Mesendoderm (in vitro differentiated cells): ENCODE data around the gene NRDC.

ENCODE experiments used
- DNase-seq: peaks from one replicate; pipeline ENCODE4 v3.0.0; 2013
- H2AK5ac ChIP-seq: 2 replicates; pipeline ENCODE4 v1.6.1; 2013; ENCODE audit warnings: low read length, inconsistent platforms
- H2BK120ac ChIP-seq: 2 replicates; pipeline ENCODE4 v1.6.1; 2013; ENCODE audit warnings: low read depth, mild to moderate bottlenecking, low read length, moderate library complexity, mixed read lengths
- H2BK15ac ChIP-seq: replicated peaks from 2 replicates; pipeline ENCODE4 v1.6.1; 2013; ENCODE audit warnings: low read depth, mild to moderate bottlenecking, moderate library complexity
- H2BK5ac ChIP-seq: 2 replicates; pipeline ENCODE4 v1.6.1; 2013; ENCODE audit warnings: low read length, inconsistent platforms
- H3K18ac ChIP-seq: 2 replicates; pipeline ENCODE4 v1.6.1; 2013; ENCODE audit warnings: mild to moderate bottlenecking, low read length, mixed read lengths
- H3K23ac ChIP-seq: one replicate; pipeline ENCODE4 v1.6.1; 2013; ENCODE audit warnings: low read length
- H3K27ac ChIP-seq: 2 replicates; pipeline ENCODE4 v1.5.1; 2013; ENCODE audit warnings: low read depth, mild to moderate bottlenecking, inconsistent platforms, low read length, moderate library complexity
- H3K27me3 ChIP-seq: 2 replicates; pipeline ENCODE4 v1.6.1; 2013; ENCODE audit warnings: low read length, control low read depth, mild to moderate bottlenecking, inconsistent platforms; ENCODE audit not compliant: insufficient read depth, poor library complexity
- H3K36me3 ChIP-seq: 2 replicates; pipeline ENCODE4 v1.6.1; 2013; ENCODE audit warnings: low read length, inconsistent platforms; ENCODE audit not compliant: control insufficient read depth, insufficient read depth
- H3K4ac ChIP-seq: one replicate; pipeline ENCODE4 v1.6.1; 2013; ENCODE audit warnings: low read depth, mild to moderate bottlenecking, low read length, moderate library complexity
- H3K4me1 ChIP-seq: 2 replicates; pipeline ENCODE4 v1.6.1; 2013; ENCODE audit warnings: low read depth, low read length, inconsistent platforms; ENCODE audit not compliant: control insufficient read depth
- H3K4me2 ChIP-seq: 2 replicates; pipeline ENCODE4 v1.6.1; 2013; ENCODE audit warnings: low read length
- H3K4me3 ChIP-seq: 2 replicates; pipeline ENCODE4 v1.5.1; 2013; ENCODE audit warnings: mild to moderate bottlenecking, low read length
- H3K56ac ChIP-seq: one replicate; pipeline ENCODE4 v1.6.1; 2013; ENCODE audit warnings: low read length
- H3K79me1 ChIP-seq: 2 replicates; pipeline ENCODE4 v1.6.1; 2013; ENCODE audit warnings: low read length, inconsistent platforms
- H3K79me2 ChIP-seq: 2 replicates; pipeline ENCODE4 v1.6.1; 2013; ENCODE audit warnings: mild to moderate bottlenecking, low read length; ENCODE audit not compliant: control insufficient read depth, insufficient read depth
- H3K9ac ChIP-seq: 2 replicates; pipeline ENCODE4 v1.6.1; 2013; ENCODE audit warnings: low read length, inconsistent platforms
- H4K5ac ChIP-seq: one replicate; pipeline ENCODE4 v1.6.1; 2013; ENCODE audit warnings: low read length
- H4K8ac ChIP-seq: one replicate; pipeline ENCODE4 v1.6.1; 2013; ENCODE audit warnings: low read depth, mild to moderate bottlenecking, control low read depth, low read length, moderate library complexity
- WGBS: extraction: QIAGEN DNeasy Blood & Tissue Kit; methylation state at CpG from one replicate; pipeline ENCODE4 v1.1.7; 2013; ENCODE audit warnings: low lambda C conversion rate, missing lambda C conversion rate; ENCODE audit not compliant: insufficient coverage; ENCODE audit errors: extremely low coverage; 5-methylcytosine and 5-hydroxymethylcytosine counted together

NRDC gene

DNA sequence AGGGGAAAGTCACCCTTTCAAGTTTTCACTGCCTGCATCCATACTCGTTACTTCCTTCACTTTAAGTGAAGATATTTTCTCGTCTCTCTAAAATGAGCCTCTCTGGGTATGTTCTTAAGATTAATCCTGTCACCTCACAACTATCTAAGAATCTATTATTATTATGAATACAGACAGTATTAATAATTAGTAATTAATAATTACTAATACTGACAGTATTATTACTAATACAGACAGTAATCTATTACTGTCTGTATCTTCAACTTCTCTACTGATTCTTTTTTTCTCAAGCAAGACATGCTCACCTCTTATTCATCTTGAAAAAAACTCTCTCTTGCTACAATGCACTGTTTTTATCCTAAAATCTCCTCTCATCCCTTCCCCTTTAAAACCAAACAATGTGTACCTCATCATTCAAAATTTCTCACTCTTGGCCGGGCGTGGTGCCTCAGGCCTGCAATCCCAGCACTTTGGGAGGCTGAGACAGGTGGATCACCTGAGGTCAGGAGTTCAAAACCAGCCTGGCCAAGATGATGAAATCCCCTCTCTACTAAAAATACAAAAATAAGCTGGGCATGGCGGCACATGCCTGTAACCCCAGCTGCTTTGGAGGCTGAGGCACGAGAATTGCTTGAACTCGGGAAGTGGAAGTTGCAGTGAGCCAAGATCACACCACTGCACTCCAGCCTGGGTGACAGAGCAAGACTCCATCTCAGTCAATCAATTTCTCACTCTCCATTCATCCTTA is 7.8 kb downstream of the NRDC start:
- Histone ChIP-seq H3K23ac (no peak overlapping the region), H3K27me3 (no peaks in the 10 kb centered on the region), H2AK5ac (no peak overlapping the region), H3K4me2 (no peak overlapping the region), H3K79me1 (peaks cover 9% of the 10 kb centered on the region), H3K18ac (no peak overlapping the region), H3K9ac (no peak overlapping the region), H3K4ac (no peak overlapping the region), H3K4me1 (no peaks in the 10 kb centered on the region), H4K5ac (no peak overlapping the region), H2BK5ac (no peak overlapping the region), H3K27ac (no peak overlapping the region), H3K36me3 (no peaks in the 10 kb centered on the region), H4K8ac (no peak overlapping the region), H2BK120ac (no peak overlapping the region), H2BK15ac (no peak overlapping the region), H3K79me2 (peaks cover 50% of the 10 kb centered on the region), H3K4me3 (no peak overlapping the region), H3K56ac (no peak overlapping the region)
- WGBS: no CpG with 5 or more reads among the region's 7 CpGs
- DNase-seq: no peak

DNA sequence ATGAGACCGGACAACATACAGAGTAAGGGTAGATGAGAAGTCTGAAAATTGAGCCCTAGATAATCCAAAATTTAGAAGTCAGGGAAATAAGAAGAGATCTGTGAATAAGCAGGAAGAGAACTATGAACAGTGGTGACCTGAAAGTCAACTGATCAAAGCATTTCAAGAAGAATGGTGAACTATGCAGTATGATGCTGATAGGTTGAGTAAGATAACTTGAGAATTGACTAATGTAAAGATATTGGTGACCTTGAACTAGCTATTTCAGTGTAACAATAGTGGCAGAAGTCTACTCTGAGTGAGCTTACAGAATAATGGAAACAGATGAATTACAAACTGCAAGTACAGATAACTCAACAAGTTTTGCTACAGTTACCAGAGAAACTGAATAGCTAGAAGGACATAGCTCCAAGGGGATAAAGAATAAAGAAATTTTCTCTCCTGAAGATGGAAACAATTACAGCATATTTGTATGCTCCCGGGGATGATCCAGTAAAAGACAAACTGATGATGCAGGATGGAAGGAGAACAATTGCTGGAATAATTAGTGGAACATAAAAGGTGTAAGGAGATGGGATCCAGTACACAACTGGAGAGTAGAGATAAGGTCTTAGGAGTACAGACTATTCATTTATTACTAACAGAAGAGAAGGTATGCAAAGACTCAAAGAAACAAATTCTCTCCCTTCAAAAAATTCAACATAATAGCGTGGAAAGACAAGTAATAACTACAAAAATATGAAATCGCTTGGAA is 10.9 kb downstream of the NRDC start:
- H2BK120ac ChIP-seq: no peak overlapping the region
- H3K18ac ChIP-seq: no peak overlapping the region
- no peak overlapping the region for H3K27ac ChIP-seq
- H3K4me2 ChIP-seq: no peak overlapping the region
- DNase-seq: no peak
- no peak overlapping the region for H3K4me3 ChIP-seq
- WGBS: no CpG with 5 or more reads among the region's 4 CpGs
- no peak overlapping the region for H4K8ac ChIP-seq
- no peak overlapping the region for H2BK15ac ChIP-seq
- H4K5ac ChIP-seq: no peak overlapping the region
- H3K56ac ChIP-seq: no peak overlapping the region
- no peaks in the 10 kb centered on the region for H3K27me3 ChIP-seq
- H3K9ac ChIP-seq: no peak overlapping the region
- H2BK5ac ChIP-seq: no peak overlapping the region
- H3K79me2 ChIP-seq: peaks cover 35% of the 10 kb centered on the region
- no peaks in the 10 kb centered on the region for H3K36me3 ChIP-seq
- no peak overlapping the region for H3K23ac ChIP-seq
- H2AK5ac ChIP-seq: no peak overlapping the region
- no peak overlapping the region for H3K4ac ChIP-seq
- no peaks in the 10 kb centered on the region for H3K4me1 ChIP-seq
- H3K79me1 ChIP-seq: peaks cover 9% of the 10 kb centered on the region

DNA sequence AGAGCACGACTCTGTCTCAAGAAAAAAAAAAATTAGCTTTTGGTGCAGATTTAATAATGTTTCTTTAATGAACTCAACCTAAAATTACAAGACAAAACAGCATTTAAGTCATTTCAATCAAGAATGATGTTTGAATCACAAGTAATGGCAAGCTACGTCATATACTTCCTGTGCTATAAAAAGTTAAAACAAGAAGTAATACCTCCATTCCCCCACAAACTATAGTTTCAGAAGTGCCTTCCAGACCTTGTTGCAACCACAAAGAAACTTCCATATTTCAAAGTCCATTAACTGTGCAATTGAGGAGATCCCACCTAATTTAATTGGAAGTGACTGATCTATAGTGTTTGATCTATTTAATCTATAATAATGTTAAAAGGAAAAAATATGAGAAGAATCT is 15.1 kb downstream of the NRDC start:
- no peaks in the 10 kb centered on the region for H3K36me3 ChIP-seq
- no peak overlapping the region for H3K56ac ChIP-seq
- no peak overlapping the region for H3K4me2 ChIP-seq
- H3K23ac ChIP-seq: no peak overlapping the region
- no peak overlapping the region for H2BK15ac ChIP-seq
- no peaks in the 10 kb centered on the region for H3K27me3 ChIP-seq
- no peak overlapping the region for H3K4ac ChIP-seq
- peaks cover 13% of the 10 kb centered on the region for H3K79me2 ChIP-seq
- peaks cover 7% of the 10 kb centered on the region for H3K79me1 ChIP-seq
- no peak overlapping the region for H2AK5ac ChIP-seq
- no peak overlapping the region for H2BK120ac ChIP-seq
- no peak for DNase-seq
- no peak overlapping the region for H3K9ac ChIP-seq
- WGBS: no CpG with 5 or more reads among the region's 2 CpGs
- H2BK5ac ChIP-seq: no peak overlapping the region
- no peak overlapping the region for H4K8ac ChIP-seq
- no peak overlapping the region for H3K4me3 ChIP-seq
- no peaks in the 10 kb centered on the region for H3K4me1 ChIP-seq
- no peak overlapping the region for H3K18ac ChIP-seq
- H3K27ac ChIP-seq: no peak overlapping the region
- no peak overlapping the region for H4K5ac ChIP-seq

DNA sequence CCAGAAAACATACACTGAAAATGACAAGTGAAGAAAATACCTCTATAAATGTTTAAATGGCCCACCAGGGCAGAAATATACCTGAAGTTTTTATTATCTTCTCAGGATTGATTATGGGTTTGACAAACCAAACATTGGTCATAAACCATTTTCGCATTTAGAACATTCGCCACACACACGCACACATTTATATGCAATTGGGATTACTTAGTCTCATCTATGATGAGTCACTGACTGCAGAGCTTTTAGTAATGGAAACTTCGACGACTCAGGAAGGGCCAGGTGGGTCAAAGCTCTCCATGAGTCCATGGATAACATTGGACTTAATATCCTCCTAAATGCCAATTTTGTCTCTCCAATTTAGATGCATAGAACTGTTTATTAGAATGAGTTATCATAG is 16.9 kb downstream of the NRDC start:
- Histone ChIP-seq H3K4me3 (no peak overlapping the region), H2BK15ac (no peak overlapping the region), H3K79me2 (peaks cover 4% of the 10 kb centered on the region), H3K56ac (no peak overlapping the region), H3K27ac (no peak overlapping the region), H3K4me2 (no peak overlapping the region), H4K8ac (no peak overlapping the region), H2BK5ac (no peak overlapping the region), H3K27me3 (no peaks in the 10 kb centered on the region), H3K18ac (no peak overlapping the region), H4K5ac (no peak overlapping the region), H3K36me3 (no peaks in the 10 kb centered on the region), H3K4ac (no peak overlapping the region), H2BK120ac (no peak overlapping the region), H3K4me1 (no peaks in the 10 kb centered on the region), H3K9ac (no peak overlapping the region), H3K23ac (no peak overlapping the region), H3K79me1 (peaks cover 9% of the 10 kb centered on the region), H2AK5ac (no peak overlapping the region)
- WGBS: no CpG with 5 or more reads among the region's 5 CpGs
- no peak for DNase-seq

DNA sequence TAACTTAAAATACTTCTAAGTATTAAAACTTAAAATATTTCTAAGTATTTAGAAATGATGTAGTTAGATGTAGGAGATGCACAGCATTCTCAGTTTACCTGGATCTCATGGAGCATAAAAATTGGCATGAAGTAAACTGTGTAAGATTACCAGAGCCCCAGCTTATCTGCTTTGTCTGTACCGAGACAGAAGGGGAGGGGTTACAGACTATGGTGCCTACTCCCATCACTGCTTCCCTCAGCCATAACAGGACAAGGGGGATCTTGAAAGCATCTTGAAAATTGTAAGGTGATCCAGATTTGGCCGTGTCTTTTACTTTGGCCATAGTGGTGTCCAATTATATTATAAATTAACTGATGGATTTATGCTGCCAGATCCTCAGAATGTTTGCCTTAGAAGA is 18.8 kb downstream of the NRDC start:
- H3K36me3 ChIP-seq: no peaks in the 10 kb centered on the region
- WGBS: no CpG with 5 or more reads among the region's 2 CpGs

More for the DNA sequence above, 18.8 kb downstream of the NRDC start:
- no peak overlapping the region for H3K27ac ChIP-seq
- H4K8ac ChIP-seq: no peak overlapping the region
- H3K4me3 ChIP-seq: no peak overlapping the region
- no peaks in the 10 kb centered on the region for H3K27me3 ChIP-seq
- H2BK120ac ChIP-seq: no peak overlapping the region
- H4K5ac ChIP-seq: no peak overlapping the region
- H2AK5ac ChIP-seq: no peak overlapping the region
- peaks cover 10% of the 10 kb centered on the region for H3K79me1 ChIP-seq
- no peak overlapping the region for H3K4ac ChIP-seq
- H2BK5ac ChIP-seq: no peak overlapping the region
- no peak overlapping the region for H3K18ac ChIP-seq
- H3K79me2 ChIP-seq: peaks cover 4% of the 10 kb centered on the region
- no peak overlapping the region for H3K4me2 ChIP-seq
- no peak overlapping the region for H3K9ac ChIP-seq
- DNase-seq: no peak
- H3K56ac ChIP-seq: no peak overlapping the region
- no peaks in the 10 kb centered on the region for H3K4me1 ChIP-seq
- H3K23ac ChIP-seq: no peak overlapping the region
- no peak overlapping the region for H2BK15ac ChIP-seq
